ENCODE results near the gene LSM6.

The LSM6 gene

GRCh38 chr4:146175541-146176453 is at the start of gene LSM6:
Gene LSM6, plus strand, starts transcription at chr4:146175718. Its CDS starts 7,204 bp downstream, at chr4:146182922.
- peak; percentile 95 for DNase-seq

- no peak for DNase-seq
Measured at GRCh38 chr4:146132445-146132844, 43.1 kb upstream of the LSM6 start.

GRCh38 chr4:146134761-146135445 is 40.6 kb upstream of the LSM6 start:
- no peak for DNase-seq

GRCh38 chr4:146135941-146136340 is 39.6 kb upstream of the LSM6 start:
- no peak for DNase-seq

GRCh38 chr4:146142768-146143167 is 32.8 kb upstream of the LSM6 start:
- DNase-seq, result no peak

GRCh38 chr4:146143888-146144287 is 31.6 kb upstream of the LSM6 start:
- DNase-seq, result no peak

- DNase-seq, result no peak
Measured at GRCh38 chr4:146146918-146147317, 28.6 kb upstream of the LSM6 start.

- no peak for DNase-seq
Measured at GRCh38 chr4:146148021-146148420, 27.5 kb upstream of the LSM6 start.

GRCh38 chr4:146154057-146154456 is 21.5 kb upstream of the LSM6 start:
- DNase-seq, result no peak

- no peak for DNase-seq
Measured at GRCh38 chr4:146155152-146155724, 20.3 kb upstream of the LSM6 start.

GRCh38 chr4:146158036-146158745 is 17.3 kb upstream of the LSM6 start:
- DNase-seq, result no peak

- no peak for DNase-seq
Measured at GRCh38 chr4:146159384-146160058, 16.0 kb upstream of the LSM6 start.

GRCh38 chr4:146161243-146161642 is 14.3 kb upstream of the LSM6 start:
- DNase-seq, result no peak

- DNase-seq, result no peak
Measured at GRCh38 chr4:146165221-146165620, 10.3 kb upstream of the LSM6 start.

- DNase-seq, result no peak
Measured at GRCh38 chr4:146165840-146166239, 9.7 kb upstream of the LSM6 start.

GRCh38 chr4:146170149-146170548 is 5.4 kb upstream of the LSM6 start:
- DNase-seq, result no peak

GRCh38 chr4:146176891-146177290 is 1.4 kb downstream of the LSM6 start:
- DNase-seq, result no peak

GRCh38 chr4:146178126-146178525 is 2.6 kb downstream of the LSM6 start:
- no peak for DNase-seq

- DNase-seq, result no peak
Measured at GRCh38 chr4:146179784-146180370, 4.4 kb downstream of the LSM6 start.

GRCh38 chr4:146182443-146182842 is 6.9 kb downstream of the LSM6 start:
- DNase-seq, result no peak

GRCh38 chr4:146183209-146183608 is 7.7 kb downstream of the LSM6 start:
- DNase-seq, result no peak

GRCh38 chr4:146186041-146186440 is 10.5 kb downstream of the LSM6 start:
- no peak for DNase-seq

Measured in midbrain (tissue), 1 donor.